Measurements from ENCODE around the gene DMBT1. TPM values are rescaled to one million over a fixed set of nuclear protein-coding genes. Genes with fewer than 3 reads are reported as not detected.

Gene DMBT1
- total and polyA plus RNA-seq, 4 donors, result 0.03 TPM; not detected in 3

- no peaks in the 10 kb centered on the region for H3K4me1 ChIP-seq (ENCODE audit: control insufficient read depth in 4 of 4, insufficient read depth in 4 of 4, low read length in 3 of 4)
- no peak overlapping the region for H3K9ac ChIP-seq (ENCODE audit: low read depth in 1 of 2, low read length in 2 of 2)
- no peak overlapping the region for H3K4me3 ChIP-seq (ENCODE audit: low read depth in 1 of 3, low read length in 3 of 3)
- H3K36me3 ChIP-seq (ENCODE audit: control insufficient read depth in 4 of 4, insufficient read depth in 3 of 4, low read depth in 1 of 4, low read length in 3 of 4), result no peaks in the 10 kb centered on the region
- 76% methylated on average over 5 of the region's 5 CpGs for WGBS
- TF ChIP-seq JUND (IDR thresholded peaks at IDR 0.05) (no peak), HNF4G (IDR thresholded peaks at IDR 0.05) (no peak), FOXA1 (IDR thresholded peaks at IDR 0.05) (no peak), ATF3 (IDR thresholded peaks at IDR 0.05) (no peak), RXRA (IDR thresholded peaks at IDR 0.05) (no peak), YY1 (IDR thresholded peaks at IDR 0.05) (no peak), EGR1 (IDR thresholded peaks at IDR 0.05; ENCODE audit: low read depth in 2 of 2) (no peak), REST (IDR thresholded peaks at IDR 0.05) (no peak), CTCF (IDR thresholded peaks at IDR 0.05; ENCODE audit: low read depth, low read length, missing input control) (no peak)
- H3K27me3 ChIP-seq (ENCODE audit: control insufficient read depth in 4 of 4, insufficient read depth in 4 of 4, low read length in 3 of 4), result peaks cover 0 to 7% (median 0%) of the 10 kb centered on the region in 4 donors
- H3K9me3 ChIP-seq (ENCODE audit: control insufficient read depth in 4 of 4, low read length in 3 of 4), result no peaks in the 10 kb centered on the region
- H3K27ac ChIP-seq (ENCODE audit: low read depth in 1 of 2, low read length in 2 of 2), result no peak overlapping the region
- no peak for DNase-seq (ENCODE audit: low spot score)
Observed at GRCh38 chr10:122673731-122674130, 113.2 kb downstream of the DMBT1 start.

- peaks cover 0 to 7% (median 0%) of the 10 kb centered on the region in 4 donors for H3K27me3 ChIP-seq (ENCODE audit: control insufficient read depth in 4 of 4, insufficient read depth in 4 of 4, low read length in 3 of 4)
- H3K9ac ChIP-seq (ENCODE audit: low read depth in 1 of 2, low read length in 2 of 2), result no peak overlapping the region
- no peak overlapping the region for H3K27ac ChIP-seq (ENCODE audit: low read depth in 1 of 2, low read length in 2 of 2)
- no peak overlapping the region for H3K4me3 ChIP-seq (ENCODE audit: low read depth in 1 of 3, low read length in 3 of 3)
- H3K36me3 ChIP-seq (ENCODE audit: control insufficient read depth in 4 of 4, insufficient read depth in 3 of 4, low read depth in 1 of 4, low read length in 3 of 4), result no peaks in the 10 kb centered on the region
- TF ChIP-seq RXRA (IDR thresholded peaks at IDR 0.05) (peak; percentile 46 to 66), EGR1 (IDR thresholded peaks at IDR 0.05; ENCODE audit: low read depth in 2 of 2) (no peak)
- no peaks in the 10 kb centered on the region for H3K4me1 ChIP-seq (ENCODE audit: control insufficient read depth in 4 of 4, insufficient read depth in 4 of 4, low read length in 3 of 4)
- 55% methylated on average over 8 of the region's 8 CpGs for WGBS
- no peak for DNase-seq (ENCODE audit: low spot score)
- H3K9me3 ChIP-seq (ENCODE audit: control insufficient read depth in 4 of 4, low read length in 3 of 4), result no peaks in the 10 kb centered on the region
Observed at GRCh38 chr10:122674781-122675180, 114.2 kb downstream of the DMBT1 start.

GRCh38 chr10:122675278-122675677 lies 114.7 kb downstream of the DMBT1 start:
- H3K4me3 ChIP-seq (ENCODE audit: low read depth in 1 of 3, low read length in 3 of 3), result no peak overlapping the region
- no peaks in the 10 kb centered on the region for H3K4me1 ChIP-seq (ENCODE audit: control insufficient read depth in 4 of 4, insufficient read depth in 4 of 4, low read length in 3 of 4)
- no peaks in the 10 kb centered on the region for H3K36me3 ChIP-seq (ENCODE audit: control insufficient read depth in 4 of 4, insufficient read depth in 3 of 4, low read depth in 1 of 4, low read length in 3 of 4)
- peak overlapping the region in 1 of 2 donors; percentile 18 for H3K27ac ChIP-seq (ENCODE audit: low read depth in 1 of 2, low read length in 2 of 2)
- no peaks in the 10 kb centered on the region for H3K9me3 ChIP-seq (ENCODE audit: control insufficient read depth in 4 of 4, low read length in 3 of 4)
- no peak for DNase-seq (ENCODE audit: low spot score)
- H3K9ac ChIP-seq (ENCODE audit: low read depth in 1 of 2, low read length in 2 of 2), result no peak overlapping the region
- H3K27me3 ChIP-seq (ENCODE audit: control insufficient read depth in 4 of 4, insufficient read depth in 4 of 4, low read length in 3 of 4), result peaks cover 0 to 7% (median 0%) of the 10 kb centered on the region in 4 donors
- 65% methylated on average over 2 of the region's 2 CpGs for WGBS
- TF ChIP-seq SP1 (IDR thresholded peaks at IDR 0.05) (no peak), JUND (IDR thresholded peaks at IDR 0.05) (no peak), HNF4G (IDR thresholded peaks at IDR 0.05) (no peak), FOXA1 (IDR thresholded peaks at IDR 0.05) (no peak), REST (IDR thresholded peaks at IDR 0.05) (no peak), CTCF (IDR thresholded peaks at IDR 0.05; ENCODE audit: low read depth, low read length, missing input control) (no peak), ATF3 (IDR thresholded peaks at IDR 0.05) (no peak), RAD21 (IDR thresholded peaks at IDR 0.05) (no peak), TAF1 (conservative IDR thresholded peaks at IDR 0.05) (no peak), FOXA2 (IDR thresholded peaks at IDR 0.05) (no peak), RXRA (IDR thresholded peaks at IDR 0.05) (no peak), HNF4A (conservative IDR thresholded peaks at IDR 0.05) (no peak), EGR1 (IDR thresholded peaks at IDR 0.05; ENCODE audit: low read depth in 2 of 2) (no peak)

Measured in liver (tissue), 9 donors.